HEK293 (cell line): Measurements from ENCODE around the gene ANKRD63.
A peak's percentile ranks its signal among the peaks of the same experiment; 100 is the strongest.

ENCODE experiments used
- CTCF ChIP-seq: fragments of 450-650 bp; formaldehyde crosslinking; IDR thresholded peaks from 2 replicates; pipeline ENCODE4 v1.5.1; 2016; ENCODE audit warnings: missing biosample characterization, missing genetic modification characterization
- HOXD13 ChIP-seq: sonication (generic); formaldehyde crosslinking; IDR thresholded peaks from 2 replicates; pipeline ENCODE4 v1.8.0; 2022; ENCODE audit warnings: missing genetic modification reagents, borderline replicate concordance
- KLF10 ChIP-seq: fragments of 450-650 bp; IDR thresholded peaks from 2 replicates; pipeline ENCODE4 v1.5.1; 2018; ENCODE audit warnings: missing biosample characterization, mild to moderate bottlenecking, missing genetic modification characterization
- KLF8 ChIP-seq: fragments of 450-650 bp; formaldehyde crosslinking; IDR thresholded peaks from 2 replicates; pipeline ENCODE4 v1.5.1; 2016; ENCODE audit warnings: missing biosample characterization, missing genetic modification characterization
- PRDM1 ChIP-seq: fragments of 450-650 bp; formaldehyde crosslinking; IDR thresholded peaks from 2 replicates; pipeline ENCODE4; 2016; ENCODE audit warnings: missing biosample characterization, missing genetic modification characterization
- SETDB1 ChIP-seq: IDR thresholded peaks from one replicate; pipeline ENCODE4 v1.6.1; 2017; ENCODE audit warnings: mild to moderate bottlenecking, low read length, moderate library complexity, mixed read lengths; ENCODE audit not compliant: insufficient read length
- SP7 ChIP-seq: fragments of 450-650 bp; formaldehyde crosslinking; IDR thresholded peaks from 2 replicates; pipeline ENCODE4 v1.5.1; 2016; ENCODE audit warnings: missing biosample characterization, missing genetic modification characterization
- ZBTB17 ChIP-seq: fragments of 450-650 bp; formaldehyde crosslinking; IDR thresholded peaks from 2 replicates; pipeline ENCODE4 v1.5.1; 2016; ENCODE audit warnings: missing biosample characterization, missing genetic modification characterization
- ZFHX2 ChIP-seq: fragments of 450-650 bp; formaldehyde crosslinking; conservative IDR thresholded peaks from 2 replicates; pipeline ENCODE4 v1.5.1; 2016; ENCODE audit warnings: missing biosample characterization, missing genetic modification characterization
- ZFP37 ChIP-seq: fragments of 450-650 bp; formaldehyde crosslinking; IDR thresholded peaks from 2 replicates; pipeline ENCODE4 v1.5.1; 2016; ENCODE audit warnings: missing biosample characterization, missing genetic modification characterization
- ZIC2 ChIP-seq: fragments of 450-650 bp; formaldehyde crosslinking; IDR thresholded peaks from 2 replicates; pipeline ENCODE4 v1.5.1; 2016; ENCODE audit warnings: missing biosample characterization, missing genetic modification characterization
- ZNF121 ChIP-seq: fragments of 450-650 bp; formaldehyde crosslinking; IDR thresholded peaks from 2 replicates; pipeline ENCODE4 v1.5.1; 2016; ENCODE audit warnings: missing biosample characterization, missing genetic modification characterization
- ZNF140 ChIP-seq: fragments of 450-650 bp; formaldehyde crosslinking; IDR thresholded peaks from 2 replicates; pipeline ENCODE4 v1.5.1; 2016; ENCODE audit warnings: missing biosample characterization, missing genetic modification characterization
- ZNF155 ChIP-seq: fragments of 450-650 bp; formaldehyde crosslinking; IDR thresholded peaks from 2 replicates; pipeline ENCODE4 v1.5.1; 2016; ENCODE audit warnings: missing biosample characterization, missing genetic modification characterization
- ZNF175 ChIP-seq: fragments of 450-650 bp; formaldehyde crosslinking; IDR thresholded peaks from 2 replicates; pipeline ENCODE4 v1.5.1; 2016; ENCODE audit warnings: missing biosample characterization, missing genetic modification characterization
- ZNF202 ChIP-seq: fragments of 450-650 bp; formaldehyde crosslinking; IDR thresholded peaks from 2 replicates; pipeline ENCODE4 v1.5.1; 2016; ENCODE audit warnings: missing biosample characterization, missing genetic modification characterization, borderline replicate concordance
- ZNF23 ChIP-seq: fragments of 450-650 bp; formaldehyde crosslinking; IDR thresholded peaks from 2 replicates; pipeline ENCODE4 v1.5.1; 2016; ENCODE audit warnings: missing biosample characterization, missing genetic modification characterization, borderline replicate concordance
- ZNF24 ChIP-seq: fragments of 450-650 bp; formaldehyde crosslinking; IDR thresholded peaks from 2 replicates; pipeline ENCODE4 v1.5.1; 2016; ENCODE audit warnings: missing biosample characterization, missing genetic modification characterization
- ZNF248 ChIP-seq: fragments of 450-650 bp; formaldehyde crosslinking; IDR thresholded peaks from 2 replicates; pipeline ENCODE4 v1.5.1; 2017; ENCODE audit warnings: missing biosample characterization, missing genetic modification characterization
- ZNF366 ChIP-seq: fragments of 450-650 bp; formaldehyde crosslinking; conservative IDR thresholded peaks from 2 replicates; pipeline ENCODE4 v1.5.1; 2016; ENCODE audit warnings: missing biosample characterization, missing genetic modification characterization
- ZNF404 ChIP-seq: fragments of 450-650 bp; formaldehyde crosslinking; IDR thresholded peaks from 2 replicates; pipeline ENCODE4 v1.5.1; 2017; ENCODE audit warnings: missing biosample characterization, missing genetic modification characterization
- ZNF558 ChIP-seq: fragments of 450-650 bp; formaldehyde crosslinking; IDR thresholded peaks from 2 replicates; pipeline ENCODE4 v1.5.1; 2016; ENCODE audit warnings: missing biosample characterization, missing genetic modification characterization
- ZNF610 ChIP-seq: fragments of 450-650 bp; formaldehyde crosslinking; IDR thresholded peaks from 2 replicates; pipeline ENCODE4 v1.5.1; 2016; ENCODE audit warnings: missing biosample characterization, missing genetic modification characterization, borderline replicate concordance
- ZNF654 ChIP-seq: fragments of 450-650 bp; formaldehyde crosslinking; IDR thresholded peaks from 2 replicates; pipeline ENCODE4 v1.5.1; 2016; ENCODE audit warnings: low read depth, missing biosample characterization, missing genetic modification characterization
- ZNF768 ChIP-seq: fragments of 450-650 bp; formaldehyde crosslinking; IDR thresholded peaks from 2 replicates; pipeline ENCODE4 v1.5.1; 2018; ENCODE audit warnings: missing biosample characterization, mild to moderate bottlenecking, missing genetic modification characterization
- TF ChIP-seq, protein P1 (sequence below): fragments of 450-650 bp; formaldehyde crosslinking; IDR thresholded peaks from 2 replicates; pipeline ENCODE4 v1.5.1; 2016; ENCODE audit warnings: missing biosample characterization, missing genetic modification characterization
- TF ChIP-seq, protein P2 (sequence below): fragments of 450-650 bp; formaldehyde crosslinking; IDR thresholded peaks from 2 replicates; pipeline ENCODE4 v1.5.1; 2016; ENCODE audit warnings: missing biosample characterization, missing genetic modification characterization
- TF ChIP-seq, protein P3 (sequence below): fragments of 450-650 bp; formaldehyde crosslinking; conservative IDR thresholded peaks from 2 replicates; pipeline ENCODE4 v1.5.1; 2016; ENCODE audit warnings: low read depth, missing biosample characterization, missing genetic modification characterization
- TF ChIP-seq, protein P4 (sequence below): fragments of 450-650 bp; formaldehyde crosslinking; IDR thresholded peaks from 2 replicates; pipeline ENCODE4 v1.5.1; 2016; ENCODE audit warnings: missing biosample characterization, missing genetic modification characterization

The ANKRD63 gene

DNA sequence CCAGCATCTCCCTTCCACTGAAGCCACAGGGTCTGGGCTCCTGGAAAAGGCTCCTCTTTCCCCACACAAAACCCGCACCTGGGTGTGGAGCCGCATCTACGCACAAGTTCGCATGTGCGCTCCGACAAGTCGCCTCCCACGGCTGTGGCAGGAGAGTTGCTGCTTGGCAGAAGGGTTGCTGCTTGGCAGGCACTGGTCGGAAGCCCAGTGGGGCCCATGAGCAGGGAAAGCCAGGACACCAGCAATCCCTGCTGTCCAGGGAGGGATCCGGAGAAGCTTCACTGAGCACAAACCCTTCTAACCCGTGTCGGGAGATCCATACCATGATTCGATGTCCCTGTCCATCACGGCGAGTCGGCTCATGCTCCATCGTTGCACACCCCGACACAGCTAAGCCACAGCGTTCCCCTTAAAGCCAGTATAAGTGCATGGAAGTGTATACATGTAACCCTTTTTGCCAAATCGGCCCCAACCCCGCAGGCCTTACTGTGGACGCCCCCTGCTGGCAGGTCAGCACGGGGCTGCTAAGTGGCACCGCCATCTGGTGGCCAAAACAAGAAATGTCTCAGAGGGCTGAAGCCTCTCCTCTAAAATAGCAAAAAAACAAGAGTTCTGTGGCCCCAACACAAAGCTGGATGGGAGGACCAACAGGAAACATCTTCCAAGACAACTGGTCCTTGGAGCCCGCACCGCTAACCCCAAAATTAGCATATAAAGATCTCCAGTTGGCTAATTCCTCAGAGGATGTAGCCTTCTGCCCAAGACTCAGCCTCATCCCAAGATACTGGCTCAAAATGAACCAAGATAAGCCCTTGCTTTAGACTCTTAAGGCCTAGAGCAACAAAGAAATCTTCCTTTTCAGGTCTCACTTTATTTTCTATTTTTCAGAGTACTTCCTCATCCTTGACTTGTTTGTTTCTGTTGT, 8.3 kb downstream of the ANKRD63 start (continued):
- TF ChIP-seq KLF8 (tag by site-specific recombination) (0 out of 2 replicates have a peak, but pooled peaks have one; percentile 35), ZNF24 (tag by site-specific recombination) (0 out of 2 replicates have a peak, but pooled peaks have one; percentile 29), ZFP37 (tag by site-specific recombination) (peak; percentile 43; the same call in 1 of the 2 replicates), ZNF175 (tag by site-specific recombination) (no peak), ZNF140 (tag by site-specific recombination) (no peak), KLF10 (tag by site-specific recombination) (peak; percentile 12; the same call in 1 of the 2 replicates), ZNF23 (tag by site-specific recombination) (no peak), ZNF558 (no peak), ZNF610 (tag by site-specific recombination) (no peak), ZNF654 (peak; percentile 91), HOXD13 (CRISPR knock-in tag) (no peak), ZBTB17 (tag by site-specific recombination) (0 out of 2 replicates have a peak, but pooled peaks have one; percentile 14), SP7 (tag by site-specific recombination) (peak; percentile 58; the same call in 1 of the 2 replicates), ZNF121 (tag by site-specific recombination) (no peak), ZIC2 (peak; percentile 18; the same call in 1 of the 2 replicates), CTCF (tag by site-specific recombination) (peak; percentile 98), ZNF404 (no peak), ZNF366 (tag by site-specific recombination) (no peak), ZFHX2 (no peak), ZNF768 (no peak), ZNF202 (tag by site-specific recombination) (no peak), ZNF248 (no peak), PRDM1 (tag by site-specific recombination) (no peak), SETDB1 (no peak), ZNF155 (tag by site-specific recombination) (no peak)
- TF ChIP-seq, protein P1, sequence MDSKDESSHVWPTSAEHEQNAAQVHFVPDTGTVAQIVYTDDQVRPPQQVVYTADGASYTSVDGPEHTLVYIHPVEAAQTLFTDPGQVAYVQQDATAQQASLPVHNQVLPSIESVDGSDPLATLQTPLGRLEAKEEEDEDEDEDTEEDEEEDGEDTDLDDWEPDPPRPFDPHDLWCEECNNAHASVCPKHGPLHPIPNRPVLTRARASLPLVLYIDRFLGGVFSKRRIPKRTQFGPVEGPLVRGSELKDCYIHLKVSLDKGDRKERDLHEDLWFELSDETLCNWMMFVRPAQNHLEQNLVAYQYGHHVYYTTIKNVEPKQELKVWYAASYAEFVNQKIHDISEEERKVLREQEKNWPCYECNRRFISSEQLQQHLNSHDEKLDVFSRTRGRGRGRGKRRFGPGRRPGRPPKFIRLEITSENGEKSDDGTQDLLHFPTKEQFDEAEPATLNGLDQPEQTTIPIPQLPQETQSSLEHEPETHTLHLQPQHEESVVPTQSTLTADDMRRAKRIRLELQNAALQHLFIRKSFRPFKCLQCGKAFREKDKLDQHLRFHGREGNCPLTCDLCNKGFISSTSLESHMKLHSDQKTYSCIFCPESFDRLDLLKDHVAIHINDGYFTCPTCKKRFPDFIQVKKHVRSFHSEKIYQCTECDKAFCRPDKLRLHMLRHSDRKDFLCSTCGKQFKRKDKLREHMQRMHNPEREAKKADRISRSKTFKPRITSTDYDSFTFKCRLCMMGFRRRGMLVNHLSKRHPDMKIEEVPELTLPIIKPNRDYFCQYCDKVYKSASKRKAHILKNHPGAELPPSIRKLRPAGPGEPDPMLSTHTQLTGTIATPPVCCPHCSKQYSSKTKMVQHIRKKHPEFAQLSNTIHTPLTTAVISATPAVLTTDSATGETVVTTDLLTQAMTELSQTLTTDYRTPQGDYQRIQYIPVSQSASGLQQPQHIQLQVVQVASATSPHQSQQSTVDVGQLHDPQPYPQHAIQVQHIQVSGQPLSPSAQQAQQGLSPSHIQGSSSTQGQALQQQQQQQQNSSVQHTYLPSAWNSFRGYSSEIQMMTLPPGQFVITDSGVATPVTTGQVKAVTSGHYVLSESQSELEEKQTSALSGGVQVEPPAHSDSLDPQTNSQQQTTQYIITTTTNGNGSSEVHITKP (tag by site-specific recombination), result no peak
- TF ChIP-seq, protein P2, sequence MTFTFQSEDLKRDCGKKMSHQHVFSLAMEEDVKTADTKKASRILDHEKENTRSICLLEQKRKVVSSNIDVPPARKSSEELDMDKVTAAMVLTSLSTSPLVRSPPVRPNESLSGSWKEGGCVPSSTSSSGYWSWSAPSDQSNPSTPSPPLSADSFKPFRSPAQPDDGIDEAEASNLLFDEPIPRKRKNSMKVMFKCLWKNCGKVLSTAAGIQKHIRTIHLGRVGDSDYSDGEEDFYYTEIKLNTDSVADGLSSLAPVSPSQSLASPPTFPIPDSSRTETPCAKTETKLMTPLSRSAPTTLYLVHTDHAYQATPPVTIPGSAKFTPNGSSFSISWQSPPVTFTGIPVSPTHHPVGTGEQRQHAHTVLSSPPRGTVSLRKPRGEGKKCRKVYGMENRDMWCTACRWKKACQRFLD (tag by site-specific recombination), result no peak
- TF ChIP-seq, protein P3, sequence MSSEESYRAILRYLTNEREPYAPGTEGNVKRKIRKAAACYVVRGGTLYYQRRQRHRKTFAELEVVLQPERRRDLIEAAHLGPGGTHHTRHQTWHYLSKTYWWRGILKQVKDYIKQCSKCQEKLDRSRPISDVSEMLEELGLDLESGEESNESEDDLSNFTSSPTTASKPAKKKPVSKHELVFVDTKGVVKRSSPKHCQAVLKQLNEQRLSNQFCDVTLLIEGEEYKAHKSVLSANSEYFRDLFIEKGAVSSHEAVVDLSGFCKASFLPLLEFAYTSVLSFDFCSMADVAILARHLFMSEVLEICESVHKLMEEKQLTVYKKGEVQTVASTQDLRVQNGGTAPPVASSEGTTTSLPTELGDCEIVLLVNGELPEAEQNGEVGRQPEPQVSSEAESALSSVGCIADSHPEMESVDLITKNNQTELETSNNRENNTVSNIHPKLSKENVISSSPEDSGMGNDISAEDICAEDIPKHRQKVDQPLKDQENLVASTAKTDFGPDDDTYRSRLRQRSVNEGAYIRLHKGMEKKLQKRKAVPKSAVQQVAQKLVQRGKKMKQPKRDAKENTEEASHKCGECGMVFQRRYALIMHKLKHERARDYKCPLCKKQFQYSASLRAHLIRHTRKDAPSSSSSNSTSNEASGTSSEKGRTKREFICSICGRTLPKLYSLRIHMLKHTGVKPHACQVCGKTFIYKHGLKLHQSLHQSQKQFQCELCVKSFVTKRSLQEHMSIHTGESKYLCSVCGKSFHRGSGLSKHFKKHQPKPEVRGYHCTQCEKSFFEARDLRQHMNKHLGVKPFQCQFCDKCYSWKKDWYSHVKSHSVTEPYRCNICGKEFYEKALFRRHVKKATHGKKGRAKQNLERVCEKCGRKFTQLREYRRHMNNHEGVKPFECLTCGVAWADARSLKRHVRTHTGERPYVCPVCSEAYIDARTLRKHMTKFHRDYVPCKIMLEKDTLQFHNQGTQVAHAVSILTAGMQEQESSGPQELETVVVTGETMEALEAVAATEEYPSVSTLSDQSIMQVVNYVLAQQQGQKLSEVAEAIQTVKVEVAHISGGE, result no peak
- TF ChIP-seq, protein P4, sequence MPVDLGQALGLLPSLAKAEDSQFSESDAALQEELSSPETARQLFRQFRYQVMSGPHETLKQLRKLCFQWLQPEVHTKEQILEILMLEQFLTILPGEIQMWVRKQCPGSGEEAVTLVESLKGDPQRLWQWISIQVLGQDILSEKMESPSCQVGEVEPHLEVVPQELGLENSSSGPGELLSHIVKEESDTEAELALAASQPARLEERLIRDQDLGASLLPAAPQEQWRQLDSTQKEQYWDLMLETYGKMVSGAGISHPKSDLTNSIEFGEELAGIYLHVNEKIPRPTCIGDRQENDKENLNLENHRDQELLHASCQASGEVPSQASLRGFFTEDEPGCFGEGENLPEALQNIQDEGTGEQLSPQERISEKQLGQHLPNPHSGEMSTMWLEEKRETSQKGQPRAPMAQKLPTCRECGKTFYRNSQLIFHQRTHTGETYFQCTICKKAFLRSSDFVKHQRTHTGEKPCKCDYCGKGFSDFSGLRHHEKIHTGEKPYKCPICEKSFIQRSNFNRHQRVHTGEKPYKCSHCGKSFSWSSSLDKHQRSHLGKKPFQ (tag by site-specific recombination), result no peak
